Testis (tissue), 2 donors: Measurements from ENCODE around the gene UPF1.

Source experiments
- POLR2A ChIP-seq: fragments of 450-650 bp; IDR thresholded peaks from one replicate; pipeline ENCODE4 v1.6.1; 2017; ENCODE audit warnings: antibody characterized with exemption, mild to moderate bottlenecking, moderate library complexity
- TF ChIP-seq, protein P1 (sequence below), 3 experiments: fragments of 450-650 bp in 2 of 3; fragments of 200-600 bp in 1 of 3; sonication (generic) in 1 of 3; IDR thresholded peaks; one replicate each; pipeline ENCODE4 v1.5.1; 2016 to 2019; ENCODE audit warnings: antibody characterized with exemption in 3 of 3, mild to moderate bottlenecking in 2 of 3, moderate library complexity in 1 of 3

DNA sequence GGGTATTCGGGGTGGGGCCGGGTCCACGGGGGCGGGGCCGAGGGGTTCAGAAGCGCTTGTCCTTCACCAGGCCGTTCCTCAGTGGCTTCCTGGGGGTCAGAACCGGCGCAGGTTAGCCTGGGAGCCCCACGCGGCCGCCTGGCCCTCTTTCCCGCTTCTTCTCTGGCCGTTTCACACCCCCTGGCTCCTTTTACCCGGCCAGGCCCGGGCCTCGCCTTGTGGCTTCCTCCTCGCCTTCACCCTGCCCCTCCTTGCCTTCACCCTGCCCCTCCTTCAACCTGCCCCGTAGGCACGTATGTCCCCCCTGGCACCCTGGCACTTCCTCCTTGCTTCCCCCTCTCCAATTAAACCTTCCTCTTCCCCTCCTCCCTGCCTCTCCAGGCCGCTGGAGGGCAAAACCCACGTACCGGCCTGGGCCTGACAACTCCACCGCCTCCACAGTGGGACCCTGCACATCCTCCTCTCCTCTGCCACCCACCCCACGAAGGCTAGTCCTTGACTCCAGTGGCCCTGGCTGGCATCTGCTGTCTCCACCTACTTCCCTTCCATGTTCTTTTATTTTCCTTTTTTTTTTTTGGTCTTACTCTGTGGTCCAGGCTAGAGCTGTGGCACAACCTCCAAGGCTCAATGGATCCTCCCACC is 38.9 kb downstream of the UPF1 start:
- TF ChIP-seq, protein P1, sequence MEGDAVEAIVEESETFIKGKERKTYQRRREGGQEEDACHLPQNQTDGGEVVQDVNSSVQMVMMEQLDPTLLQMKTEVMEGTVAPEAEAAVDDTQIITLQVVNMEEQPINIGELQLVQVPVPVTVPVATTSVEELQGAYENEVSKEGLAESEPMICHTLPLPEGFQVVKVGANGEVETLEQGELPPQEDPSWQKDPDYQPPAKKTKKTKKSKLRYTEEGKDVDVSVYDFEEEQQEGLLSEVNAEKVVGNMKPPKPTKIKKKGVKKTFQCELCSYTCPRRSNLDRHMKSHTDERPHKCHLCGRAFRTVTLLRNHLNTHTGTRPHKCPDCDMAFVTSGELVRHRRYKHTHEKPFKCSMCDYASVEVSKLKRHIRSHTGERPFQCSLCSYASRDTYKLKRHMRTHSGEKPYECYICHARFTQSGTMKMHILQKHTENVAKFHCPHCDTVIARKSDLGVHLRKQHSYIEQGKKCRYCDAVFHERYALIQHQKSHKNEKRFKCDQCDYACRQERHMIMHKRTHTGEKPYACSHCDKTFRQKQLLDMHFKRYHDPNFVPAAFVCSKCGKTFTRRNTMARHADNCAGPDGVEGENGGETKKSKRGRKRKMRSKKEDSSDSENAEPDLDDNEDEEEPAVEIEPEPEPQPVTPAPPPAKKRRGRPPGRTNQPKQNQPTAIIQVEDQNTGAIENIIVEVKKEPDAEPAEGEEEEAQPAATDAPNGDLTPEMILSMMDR (IDR thresholded peaks at IDR 0.05): no peak
- TF ChIP-seq POLR2A: no peak
